Ramos (cell line): ENCODE data around the gene TCAP.
"Not testable (repeated sequence)": the region's sequence is repeated elsewhere in the genome, so short reads cannot be mapped to it uniquely, and the experiment has no call there.

ENCODE experiments used
- in situ Hi-C: fragments of 300-500 bp; cut with MboI; formaldehyde crosslinking; loops from one replicate; pipeline ENCODE4 v1.14.3; 2022; ENCODE audit warnings: low sequenced_read_pairs; ENCODE audit not compliant: unreplicated experiment

Gene TCAP

DNA sequence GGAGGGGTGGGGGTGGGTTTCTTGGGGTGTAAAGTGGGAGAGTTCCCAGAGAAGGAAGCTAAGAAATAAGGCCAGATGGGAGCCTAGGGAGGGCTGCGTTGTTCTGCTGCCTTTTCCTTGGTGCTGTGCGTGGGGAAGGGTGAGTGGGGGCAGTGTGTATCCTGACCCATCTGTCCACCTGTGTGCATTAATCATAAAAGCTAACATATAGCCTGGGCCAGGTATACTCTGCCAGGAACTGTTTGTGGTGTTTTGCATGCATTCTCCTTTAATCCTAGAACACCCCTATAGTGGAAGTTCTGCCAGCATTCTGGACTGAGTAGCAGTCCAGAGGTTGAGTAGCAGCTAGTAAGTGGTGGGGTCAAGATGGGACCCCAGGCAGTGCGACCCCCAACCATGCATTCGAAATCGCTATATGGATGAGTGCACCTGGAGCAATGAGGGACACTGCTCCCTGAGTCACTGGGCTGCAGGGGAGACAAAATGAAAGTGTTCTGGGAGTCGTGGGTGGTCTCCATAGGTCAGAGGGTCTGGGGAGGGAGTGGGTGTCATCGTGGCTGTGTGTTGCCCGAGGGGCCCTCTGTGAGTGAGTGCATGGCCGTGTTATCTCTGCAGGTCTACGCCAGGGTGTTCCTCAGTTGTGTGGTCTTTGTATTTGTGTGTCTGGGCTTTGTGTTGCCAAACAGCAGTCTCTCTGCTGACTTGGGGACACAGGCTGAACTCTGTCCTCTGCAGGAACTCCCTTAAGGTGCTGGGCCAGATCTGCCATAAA lies 36.0 kb downstream of the TCAP start:
- in situ Hi-C loops, result no loop called here

DNA sequence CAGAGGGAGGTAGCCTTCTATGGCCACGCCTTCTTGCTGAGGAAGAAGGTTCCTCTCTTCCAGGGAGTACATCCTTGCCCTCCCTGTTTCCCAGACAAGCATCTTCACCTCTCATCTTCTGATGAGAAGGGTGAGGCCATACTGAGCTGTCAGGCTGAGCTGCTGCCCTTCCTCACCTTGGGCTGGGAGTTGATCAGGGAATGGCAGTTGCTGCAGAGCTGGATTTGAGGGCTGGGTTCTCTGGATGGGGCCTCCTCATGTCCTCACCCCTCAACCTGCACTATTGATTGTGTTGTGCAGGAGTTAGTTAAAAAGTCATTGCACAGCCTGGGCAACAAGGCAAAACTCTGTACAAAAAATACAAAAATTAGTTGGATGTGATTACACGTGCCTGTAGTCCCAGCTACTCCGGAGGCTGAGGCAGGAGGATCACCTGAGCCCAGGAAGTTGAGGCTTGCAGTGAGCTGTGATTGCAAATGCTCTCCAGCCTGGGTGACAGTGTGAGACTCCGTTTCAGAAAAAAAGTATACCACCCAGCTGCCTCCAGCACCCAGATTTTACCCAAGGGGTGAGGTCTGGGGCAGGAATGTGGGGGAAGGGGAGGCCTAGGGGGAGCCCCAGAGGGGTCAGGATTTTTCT lies 36.8 kb downstream of the TCAP start:
- in situ Hi-C loops, result no loop called here

DNA sequence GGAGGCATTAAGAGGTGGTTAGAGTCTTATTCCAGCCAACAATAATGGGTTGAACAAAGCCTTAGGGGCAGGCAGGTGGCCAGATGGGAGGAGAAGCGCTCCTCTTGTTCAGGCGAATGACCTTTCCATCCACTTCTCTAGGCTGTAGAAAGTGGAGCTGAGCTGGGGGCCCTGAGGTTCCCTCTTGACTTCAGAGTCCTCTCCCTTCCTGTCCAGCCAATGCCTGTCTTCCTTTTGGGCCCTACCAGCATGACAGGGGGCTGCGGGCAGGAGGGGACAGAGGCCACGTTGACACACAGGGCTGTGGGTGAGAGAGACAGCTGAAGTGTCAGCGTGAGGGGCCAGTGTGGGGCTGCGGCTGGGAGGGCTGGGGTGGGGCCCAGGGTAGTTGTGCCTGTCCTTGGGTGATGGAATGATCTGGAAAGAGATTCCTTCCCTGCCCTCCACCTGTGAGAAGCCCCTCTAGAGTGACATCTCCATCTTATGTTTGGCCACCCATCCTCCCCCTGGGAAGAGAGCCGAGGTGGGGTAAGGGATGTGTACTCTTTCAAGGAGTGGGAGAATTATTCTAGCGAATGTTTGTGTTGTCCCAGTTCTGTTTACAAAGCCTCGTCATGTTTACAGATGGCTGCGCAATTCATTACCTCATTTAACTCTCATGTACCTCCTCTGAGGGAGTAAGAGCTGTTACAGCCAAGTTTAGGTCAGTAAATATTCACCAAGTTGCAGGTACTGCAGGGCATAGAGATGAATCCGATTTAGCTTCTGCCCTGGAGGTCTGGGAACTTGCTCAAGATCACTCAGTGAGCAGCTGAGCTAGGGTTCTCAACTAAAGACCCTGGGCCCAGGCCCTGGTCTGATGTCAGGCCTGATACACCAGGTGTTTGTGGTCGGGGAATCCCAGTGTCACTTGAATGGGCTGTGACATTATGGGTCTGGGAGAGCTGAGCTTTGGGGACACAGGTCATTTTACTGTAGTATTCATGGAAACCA lies 38.0 kb downstream of the TCAP start:
- in situ Hi-C loops, result no loop called here

DNA sequence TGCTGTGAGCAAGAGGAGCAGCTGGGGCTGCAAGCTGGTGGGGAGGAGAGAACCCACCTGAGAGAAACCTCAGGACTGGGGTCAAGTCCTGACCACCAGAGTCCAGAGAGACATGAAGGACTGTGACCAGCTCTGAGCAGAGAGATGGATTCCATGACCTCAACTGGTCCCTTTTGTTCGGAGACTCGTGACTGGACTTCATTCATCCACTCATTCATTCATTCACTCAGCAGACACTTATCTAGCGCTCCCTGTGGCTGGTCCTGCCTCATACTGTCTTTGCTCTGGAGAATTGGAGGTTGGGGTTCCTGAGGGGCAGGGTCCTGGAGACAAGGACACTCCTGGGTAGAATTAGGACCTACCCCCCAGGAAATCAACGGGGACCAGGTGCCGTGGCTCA lies 38.8 kb downstream of the TCAP start:
- in situ Hi-C loops, result no loop called here

DNA sequence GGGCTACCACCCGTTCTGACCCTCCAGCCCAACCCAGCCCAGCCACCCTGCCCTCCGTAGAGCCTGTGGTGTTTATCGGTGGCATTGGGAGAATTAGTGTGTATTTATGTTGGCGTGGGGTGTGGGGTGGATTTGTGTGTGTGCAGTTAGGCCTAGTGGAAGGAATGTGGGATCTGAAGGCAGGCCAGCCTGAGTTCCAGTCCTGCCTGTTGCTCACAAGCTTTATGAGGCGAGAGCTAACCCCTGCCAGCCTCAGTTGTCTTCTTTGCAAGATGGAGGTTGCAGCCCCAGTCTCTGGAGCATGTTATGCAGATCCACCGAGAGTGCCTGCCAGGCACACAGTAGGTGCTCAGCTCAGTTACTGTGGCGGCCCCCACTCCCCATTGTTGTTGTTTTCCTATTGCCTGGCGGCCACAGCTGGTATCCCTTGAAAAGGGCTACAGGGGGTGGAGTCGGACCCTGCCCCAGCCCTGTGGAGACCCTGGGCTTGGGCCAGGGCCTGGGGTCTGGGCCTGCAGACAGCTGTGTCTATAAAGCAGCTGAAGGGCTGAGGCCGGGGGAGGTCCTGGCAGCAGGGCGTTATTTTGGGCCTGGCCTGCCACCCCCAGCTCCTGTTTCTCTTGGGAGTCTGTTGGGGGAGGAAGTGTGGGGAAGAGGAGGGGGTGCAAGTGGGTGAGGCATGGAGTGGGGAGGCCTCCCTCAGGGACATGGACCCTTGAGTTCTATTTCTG lies 39.8 kb downstream of the TCAP start:
- in situ Hi-C loops, result no loop called here

DNA sequence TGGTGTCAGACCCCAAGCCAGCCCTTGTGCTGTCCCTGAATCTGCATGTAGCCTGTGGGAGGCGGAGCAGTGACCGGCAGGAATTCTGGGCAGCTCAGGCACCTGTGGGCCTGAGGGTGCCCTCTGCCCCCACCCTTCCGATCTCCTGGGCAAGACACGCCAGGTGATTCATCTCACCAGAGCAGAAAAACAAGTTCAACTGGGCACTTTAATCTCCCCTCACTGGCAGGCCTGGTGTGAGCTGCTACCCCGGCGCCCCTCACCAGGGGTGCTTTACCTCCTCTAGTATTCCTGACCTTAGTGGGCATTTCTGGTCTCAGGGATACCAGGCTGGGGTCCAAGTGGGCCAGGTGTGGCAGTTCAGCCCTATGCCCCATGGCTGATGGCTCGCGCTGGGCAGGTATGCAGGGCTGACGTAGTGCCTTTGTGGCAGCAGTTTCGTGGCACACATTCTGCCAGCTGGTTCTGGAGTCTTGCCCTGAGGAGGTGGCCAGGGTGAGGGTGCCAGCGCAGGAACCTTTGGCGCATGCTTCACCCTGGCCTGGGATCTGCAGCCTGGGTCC lies 40.7 kb downstream of the TCAP start:
- in situ Hi-C loops, result no loop called here

DNA sequence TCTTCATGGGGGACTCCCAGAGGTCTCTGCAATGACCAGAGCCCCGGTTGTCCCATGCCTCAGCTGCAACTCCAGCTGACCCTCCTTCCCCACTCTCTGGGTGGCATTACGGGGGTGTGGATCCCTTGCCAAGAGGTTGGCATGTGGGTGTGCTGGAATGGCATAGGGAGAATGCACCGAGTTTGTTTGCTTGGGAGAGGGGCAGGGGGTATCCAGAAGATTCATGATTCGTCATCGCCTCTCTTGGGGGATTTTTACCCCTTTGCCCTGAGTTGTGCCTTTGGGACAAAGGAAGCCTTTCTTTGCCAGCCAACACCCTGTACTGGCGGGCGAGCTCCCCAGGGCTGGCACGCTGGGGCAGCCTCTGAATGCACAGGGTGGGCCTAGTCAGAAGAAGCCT lies 41.2 kb downstream of the TCAP start:
- in situ Hi-C loops, result no loop called here

DNA sequence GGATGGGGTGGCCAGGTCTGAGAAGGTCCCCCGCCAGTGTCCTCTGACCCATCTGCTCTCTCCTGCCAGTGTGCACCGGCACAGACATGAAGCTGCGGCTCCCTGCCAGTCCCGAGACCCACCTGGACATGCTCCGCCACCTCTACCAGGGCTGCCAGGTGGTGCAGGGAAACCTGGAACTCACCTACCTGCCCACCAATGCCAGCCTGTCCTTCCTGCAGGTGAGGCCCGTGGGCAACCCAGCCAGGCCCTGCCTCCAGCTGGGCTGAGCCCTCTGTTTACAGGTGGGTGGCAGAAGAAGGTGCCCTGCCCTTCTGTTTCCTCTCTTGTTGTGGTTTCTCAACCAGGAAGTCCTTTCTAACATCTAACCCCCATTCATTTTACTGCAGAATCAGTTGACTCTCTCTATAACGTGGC lies 41.8 kb downstream of the TCAP start:
- in situ Hi-C loops, result no loop called here

DNA sequence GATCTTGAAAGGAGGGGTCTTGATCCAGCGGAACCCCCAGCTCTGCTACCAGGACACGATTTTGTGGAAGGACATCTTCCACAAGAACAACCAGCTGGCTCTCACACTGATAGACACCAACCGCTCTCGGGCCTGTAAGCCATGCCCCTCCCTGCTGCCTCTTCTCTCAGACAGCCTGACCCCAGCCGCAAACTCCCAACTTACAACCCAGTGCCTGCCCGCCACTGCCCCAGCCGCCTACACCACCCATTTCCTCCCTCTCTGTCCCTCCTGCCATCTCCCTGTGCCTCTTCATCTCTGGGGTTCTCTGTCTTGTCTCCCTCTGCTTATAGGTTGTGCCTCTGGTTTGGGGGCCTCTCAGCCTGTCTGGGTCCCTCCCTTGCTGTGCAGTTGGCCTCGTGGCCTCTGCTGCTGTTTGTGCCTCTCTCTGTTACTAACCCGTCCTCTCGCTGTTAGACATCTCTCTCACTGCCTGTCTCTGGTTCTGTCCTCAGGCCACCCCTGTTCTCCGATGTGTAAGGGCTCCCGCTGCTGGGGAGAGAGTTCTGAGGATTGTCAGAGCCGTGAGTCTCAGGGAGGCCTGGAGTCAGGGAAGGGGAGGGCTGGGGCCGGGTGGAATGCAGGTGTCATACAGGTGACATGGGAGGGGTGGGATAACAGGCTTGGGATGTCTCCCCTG lies 44.3 kb downstream of the TCAP start:
- in situ Hi-C loops, result no loop called here

DNA sequence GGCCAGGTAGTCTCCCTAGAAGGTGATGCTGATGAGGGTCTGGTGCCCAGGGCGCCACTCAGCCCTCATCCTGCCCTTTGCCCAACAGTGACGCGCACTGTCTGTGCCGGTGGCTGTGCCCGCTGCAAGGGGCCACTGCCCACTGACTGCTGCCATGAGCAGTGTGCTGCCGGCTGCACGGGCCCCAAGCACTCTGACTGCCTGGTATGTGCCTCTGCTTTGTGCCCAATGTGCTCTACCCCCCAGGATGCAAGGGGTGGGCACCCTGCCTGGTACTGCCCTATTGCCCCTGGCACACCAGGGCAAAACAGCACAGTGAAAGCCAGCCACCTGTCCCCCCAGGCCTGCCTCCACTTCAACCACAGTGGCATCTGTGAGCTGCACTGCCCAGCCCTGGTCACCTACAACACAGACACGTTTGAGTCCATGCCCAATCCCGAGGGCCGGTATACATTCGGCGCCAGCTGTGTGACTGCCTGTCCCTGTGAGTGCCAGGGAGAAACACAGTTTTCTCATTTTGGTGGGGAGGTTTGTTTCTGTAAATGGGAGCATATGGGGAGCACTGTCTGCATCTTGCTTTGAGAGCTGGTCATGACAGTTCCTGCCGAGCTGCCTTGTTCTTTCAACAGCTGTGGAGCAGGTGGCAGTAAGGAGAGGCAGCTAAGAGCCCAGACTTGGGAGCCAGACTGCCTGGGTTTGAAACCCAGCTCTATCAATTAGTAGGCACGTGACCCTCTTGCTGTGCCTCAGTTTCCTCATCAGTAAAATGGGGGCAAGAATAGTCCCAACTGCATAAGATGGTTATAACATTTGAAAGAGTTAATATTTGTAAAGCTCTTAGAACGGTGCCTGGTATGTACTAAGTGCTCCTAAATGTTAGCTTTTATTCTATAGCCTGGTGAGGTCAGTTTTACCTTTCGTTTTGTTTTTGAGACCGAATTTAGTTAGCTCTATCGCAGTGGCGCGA lies 45.1 kb downstream of the TCAP start:
- in situ Hi-C loops, result no loop called here

DNA sequence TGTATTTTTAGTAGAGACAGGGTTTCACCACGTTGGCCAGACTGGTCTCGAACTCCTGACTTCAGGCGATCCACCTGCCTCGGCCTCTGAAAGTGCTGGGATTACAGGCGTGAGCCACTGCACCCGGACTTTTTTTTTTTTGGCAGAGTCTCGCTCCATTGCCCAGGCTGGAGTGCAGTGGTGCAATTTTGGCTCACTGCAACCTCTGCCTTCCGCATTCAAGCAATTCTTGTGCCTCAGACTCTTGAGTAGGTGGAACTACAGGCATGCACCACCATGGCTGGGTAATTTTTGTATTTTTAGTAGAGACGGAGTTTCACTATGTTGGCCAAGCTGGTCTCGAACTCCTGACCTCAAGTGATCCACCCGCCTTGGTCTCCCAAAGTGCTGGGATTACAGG lies 45.9 kb downstream of the TCAP start:
- in situ Hi-C loops, result not testable (repeated sequence)

DNA sequence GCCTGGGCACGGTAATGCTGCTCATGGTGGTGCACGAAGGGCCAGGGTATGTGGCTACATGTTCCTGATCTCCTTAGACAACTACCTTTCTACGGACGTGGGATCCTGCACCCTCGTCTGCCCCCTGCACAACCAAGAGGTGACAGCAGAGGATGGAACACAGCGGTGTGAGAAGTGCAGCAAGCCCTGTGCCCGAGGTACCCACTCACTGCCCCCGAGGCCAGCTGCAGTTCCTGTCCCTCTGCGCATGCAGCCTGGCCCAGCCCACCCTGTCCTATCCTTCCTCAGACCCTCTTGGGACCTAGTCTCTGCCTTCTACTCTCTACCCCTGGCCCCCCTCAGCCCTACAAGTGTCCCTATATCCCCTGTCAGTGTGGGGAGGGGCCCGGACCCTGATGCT lies 46.7 kb downstream of the TCAP start:
- in situ Hi-C loops, result no loop called here

DNA sequence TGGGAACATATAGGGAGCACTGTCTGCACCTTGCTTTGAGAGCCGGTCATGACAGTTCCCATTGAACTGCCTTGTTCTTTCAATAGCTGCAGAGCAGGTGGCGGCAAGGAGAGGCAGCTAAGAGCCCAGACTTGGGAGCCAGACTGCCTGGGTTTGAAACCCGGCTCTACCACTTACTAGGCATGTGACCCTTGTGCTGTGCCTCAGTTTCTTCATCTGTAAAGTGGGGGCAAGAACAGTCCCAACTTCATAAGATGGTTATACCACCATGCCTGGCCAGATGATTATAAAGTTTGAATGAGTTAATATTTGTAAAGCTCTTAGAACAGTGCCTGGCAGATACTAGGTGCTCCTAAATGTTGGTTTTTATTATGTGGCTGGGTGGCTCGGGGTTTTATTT lies 49.1 kb downstream of the TCAP start:
- in situ Hi-C loops, result no loop called here

DNA sequence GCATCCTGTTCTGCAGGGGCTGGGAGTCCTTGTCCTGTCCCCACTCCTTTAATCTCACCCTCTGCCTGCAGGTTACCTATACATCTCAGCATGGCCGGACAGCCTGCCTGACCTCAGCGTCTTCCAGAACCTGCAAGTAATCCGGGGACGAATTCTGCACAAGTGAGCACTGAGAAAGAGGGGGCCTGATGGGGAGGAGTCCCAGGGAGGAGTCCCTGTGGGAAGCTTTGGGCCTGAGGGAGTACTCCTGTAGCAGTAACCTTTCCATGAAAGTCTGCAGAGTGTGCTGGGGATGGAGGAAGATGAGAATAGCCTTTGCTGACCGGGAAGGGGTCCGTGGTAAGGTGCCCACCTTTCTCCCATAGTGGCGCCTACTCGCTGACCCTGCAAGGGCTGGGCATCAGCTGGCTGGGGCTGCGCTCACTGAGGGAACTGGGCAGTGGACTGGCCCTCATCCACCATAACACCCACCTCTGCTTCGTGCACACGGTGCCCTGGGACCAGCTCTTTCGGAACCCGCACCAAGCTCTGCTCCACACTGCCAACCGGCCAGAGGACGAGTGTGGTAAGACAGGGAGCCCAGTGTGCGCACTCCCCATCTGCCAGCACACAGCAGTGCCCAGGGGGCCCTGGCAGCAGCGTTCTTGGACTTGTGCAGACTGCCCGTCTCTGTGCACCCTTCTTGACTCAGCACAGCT lies 50.4 kb downstream of the TCAP start:
- in situ Hi-C loops, result no loop called here
